IPS-20b (cell line): ENCODE data around the gene HOMER3.

Experiments used
- H3K27ac ChIP-seq: one replicate; pipeline ENCODE4 v1.5.1; 2013; ENCODE audit warnings: low read length
- H3K27me3 ChIP-seq: 2 replicates; pipeline ENCODE4 v1.6.1; 2013; ENCODE audit warnings: mild to moderate bottlenecking, low read length, inconsistent platforms; ENCODE audit not compliant: insufficient read depth
- H3K36me3 ChIP-seq: 2 replicates; pipeline ENCODE4 v1.6.1; 2013; ENCODE audit warnings: low read depth, mild to moderate bottlenecking, inconsistent platforms, low read length, moderate library complexity; ENCODE audit not compliant: insufficient read depth
- H3K4me1 ChIP-seq: 2 replicates; pipeline ENCODE4 v1.6.1; 2013; ENCODE audit warnings: mild to moderate bottlenecking, control low read depth, inconsistent platforms, low read length, moderate library complexity; ENCODE audit not compliant: insufficient read depth
- H3K4me3 ChIP-seq: 2 replicates; pipeline ENCODE4 v1.5.1; 2013; ENCODE audit warnings: mild to moderate bottlenecking, low read length, inconsistent platforms
- H3K9ac ChIP-seq: 2 replicates; pipeline ENCODE4 v1.6.1; 2013; ENCODE audit warnings: low read depth, mild to moderate bottlenecking, inconsistent platforms, low read length, moderate library complexity
- H3K9me3 ChIP-seq: 2 replicates; pipeline ENCODE4 v1.6.1; 2013; ENCODE audit warnings: mild to moderate bottlenecking, low read depth, low read length, inconsistent platforms; ENCODE audit not compliant: insufficient read depth

The HOMER3 gene

GRCh38 chr19:18881491-18881890, 59.5 kb downstream of the HOMER3 start:
- Histone ChIP-seq H3K4me3 (no peak overlapping the region), H3K27ac (no peak overlapping the region), H3K4me1 (no peaks in the 10 kb centered on the region), H3K36me3 (peaks cover 19% of the 10 kb centered on the region), H3K9me3 (no peaks in the 10 kb centered on the region), H3K9ac (no peak overlapping the region), H3K27me3 (no peaks in the 10 kb centered on the region)

GRCh38 chr19:18879579-18880373, 61.2 kb downstream of the HOMER3 start:
- Histone ChIP-seq H3K4me1 (no peaks in the 10 kb centered on the region), H3K36me3 (peaks cover 23% of the 10 kb centered on the region), H3K4me3 (no peak overlapping the region), H3K9me3 (no peaks in the 10 kb centered on the region), H3K9ac (no peak overlapping the region), H3K27me3 (no peaks in the 10 kb centered on the region), H3K27ac (no peak overlapping the region)
